GM18499 (cell line): ENCODE measurements around the gene ZNF12.
"Not testable (repeated sequence)": the region's sequence is repeated elsewhere in the genome, so short reads cannot be mapped to it uniquely, and the experiment has no call there.

ENCODE experiments used
- ATAC-seq: cut with Tn5 transposase; IDR thresholded peaks from one replicate; pipeline ENCODE4 v1.9.1; 2021; ENCODE audit warnings: moderate number of reproducible peaks; ENCODE audit not compliant: insufficient read depth, unreplicated experiment

ZNF12 gene

DNA sequence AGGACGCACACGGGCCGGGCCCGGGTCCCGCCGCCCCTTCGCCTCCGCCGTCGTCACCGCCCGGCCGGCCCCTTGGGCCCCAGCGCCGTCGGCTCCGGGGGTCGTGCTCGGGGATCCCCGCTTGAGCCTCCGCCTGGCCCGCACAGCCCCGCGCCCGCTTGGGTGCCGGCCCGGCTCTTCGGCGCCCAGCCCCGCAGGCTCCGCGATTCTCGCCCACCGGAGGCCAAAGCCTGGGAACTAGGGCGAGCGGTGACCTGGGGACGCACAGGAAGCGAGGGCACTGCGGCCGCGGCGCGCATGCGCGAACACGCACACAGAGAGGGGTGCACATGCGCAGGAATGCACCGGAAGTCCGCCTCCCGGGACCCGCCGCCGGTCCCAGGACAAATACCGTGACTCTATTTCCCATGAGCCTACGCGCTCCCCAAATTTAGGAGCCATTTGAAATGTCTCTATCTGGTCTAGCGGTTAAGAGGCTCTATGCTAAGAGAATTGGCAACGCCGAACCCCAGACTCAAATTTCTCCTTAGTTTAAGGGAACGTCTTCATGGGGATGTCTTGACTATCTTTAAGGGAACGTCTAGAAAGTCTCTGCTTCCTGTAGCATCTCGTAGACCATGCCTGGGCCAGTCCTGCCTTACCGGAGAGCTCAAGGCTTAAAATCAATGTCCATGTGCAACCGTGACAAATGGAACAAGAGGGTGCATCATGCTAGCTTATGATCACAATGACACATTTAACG is at the start of gene ZNF12:
Gene ZNF12 (minus strand): TSS at position 282 of the 742 bp plus-strand sequence. CDS start 1,774 bp downstream, outside the sequence.
- peak; percentile 72 for ATAC-seq

DNA sequence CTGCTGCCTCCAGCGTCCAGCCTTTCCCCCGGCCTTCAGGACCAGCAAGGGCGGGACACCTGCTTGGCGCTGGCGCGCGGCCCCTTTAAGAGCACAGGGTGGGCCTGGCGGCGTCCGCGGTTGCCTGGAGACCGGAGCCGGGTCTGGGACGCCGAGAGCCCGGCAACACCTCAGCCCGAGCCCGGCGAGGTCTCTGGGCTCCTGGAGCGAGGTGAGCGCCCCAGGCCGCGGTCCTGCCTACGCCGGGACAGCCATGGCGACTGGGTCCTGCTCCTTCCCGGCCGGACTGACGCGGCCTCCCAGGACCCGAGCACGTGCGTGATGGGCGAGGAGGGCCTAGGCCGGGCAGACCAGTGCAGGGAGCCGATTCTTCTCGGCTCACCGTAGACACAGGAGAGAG is 47.2 kb upstream of the ZNF12 start, which contains the start of gene RSPH10B2:
Gene RSPH10B2 (plus strand): TSS at position 140 of the 400 bp plus-strand sequence. CDS start 3,575 bp downstream, outside the sequence.
- ATAC-seq = not testable (repeated sequence)

DNA sequence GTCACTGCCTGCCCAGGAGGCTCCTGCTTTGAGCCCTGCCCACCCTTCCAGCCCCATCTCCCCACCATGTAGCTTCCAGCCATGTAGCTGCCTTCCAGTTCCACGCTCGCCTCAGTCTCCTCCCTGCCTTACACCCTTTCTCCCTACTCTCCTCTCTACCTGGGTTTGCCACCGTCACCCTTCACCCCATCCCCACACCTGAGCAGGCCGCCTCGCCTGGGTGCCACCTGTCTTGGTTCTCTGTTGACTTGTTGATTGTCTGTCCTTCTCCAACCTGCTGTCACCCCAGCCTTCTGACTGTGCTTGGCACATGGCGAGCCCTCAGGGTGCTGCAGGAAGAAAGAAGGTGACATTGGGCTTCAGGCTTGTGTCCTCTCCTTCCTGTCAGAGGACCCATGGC is 43.4 kb upstream of the ZNF12 start:
- not testable (repeated sequence) for ATAC-seq

DNA sequence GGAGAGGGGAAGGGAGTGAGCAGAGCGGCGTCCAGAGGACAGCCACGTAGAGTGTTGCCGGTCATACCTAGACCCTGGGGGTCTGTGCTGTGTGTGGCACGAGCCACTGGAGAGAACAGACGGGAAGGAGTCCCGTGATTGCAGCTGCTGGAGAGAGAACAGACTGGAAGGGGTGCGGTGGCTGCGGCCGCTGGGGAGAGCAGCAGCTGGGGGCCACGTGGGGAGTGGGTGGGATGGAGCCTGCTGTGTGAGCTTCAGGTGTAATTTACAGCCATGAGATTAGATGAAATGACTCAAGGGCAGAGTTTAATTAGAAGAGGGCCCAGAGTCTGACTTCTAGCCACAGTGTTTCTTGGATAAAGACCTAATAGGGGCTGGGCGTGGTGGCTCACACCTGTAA is 42.6 kb upstream of the ZNF12 start:
- ATAC-seq = not testable (repeated sequence)

DNA sequence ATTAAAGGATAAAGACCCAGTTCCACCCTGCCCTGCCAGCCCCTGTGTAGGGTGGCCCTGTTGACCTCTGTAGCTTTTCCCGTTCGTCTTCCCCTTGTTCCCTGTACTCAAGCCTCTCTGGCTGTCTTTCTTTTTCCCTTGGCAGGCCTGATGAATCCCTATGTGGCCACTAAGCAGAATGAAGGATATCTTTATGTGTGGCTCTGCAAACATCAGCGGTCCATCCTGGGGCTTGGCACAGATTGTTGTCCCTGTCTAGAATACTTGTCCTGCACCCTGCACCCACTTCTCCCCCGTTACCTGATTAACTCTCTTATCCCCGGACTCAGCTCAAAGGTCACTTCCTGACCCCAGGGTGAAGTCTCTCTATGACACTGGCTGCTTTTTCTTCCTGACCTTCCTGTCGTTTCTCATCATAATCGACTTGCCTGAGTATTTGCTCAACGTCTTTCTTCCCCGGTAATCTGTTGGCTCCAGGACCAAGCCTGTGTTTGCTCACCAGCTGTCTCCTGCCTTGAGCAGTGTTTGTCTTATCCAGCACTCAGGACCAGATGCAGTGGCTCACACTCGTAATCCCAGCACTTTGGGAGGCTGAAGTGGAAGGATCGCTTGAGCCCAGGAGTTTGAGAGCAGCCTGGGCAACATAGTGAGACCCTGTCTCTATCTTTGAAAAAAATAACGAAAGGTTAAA is 37.8 kb upstream of the ZNF12 start:
- ATAC-seq = not testable (repeated sequence)

DNA sequence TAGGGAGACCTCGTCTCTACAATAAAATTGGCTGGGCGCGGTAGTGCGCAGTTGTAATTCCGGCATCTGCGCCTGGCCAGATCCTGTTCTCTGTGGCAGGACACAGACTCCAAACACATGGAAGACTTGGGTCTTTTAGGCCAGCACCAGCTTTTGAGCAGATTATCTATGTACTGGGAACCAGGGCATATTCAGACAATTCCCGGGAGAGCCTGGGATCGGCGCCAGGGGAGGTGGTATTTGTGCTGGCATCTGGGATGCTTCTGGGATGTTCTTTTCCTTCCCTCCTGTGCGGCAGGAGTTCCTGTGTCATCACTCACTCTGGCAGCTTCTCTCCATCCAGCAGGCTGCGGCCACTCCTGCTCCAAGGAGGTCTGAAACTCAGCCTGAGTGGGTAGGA is 31.7 kb upstream of the ZNF12 start:
- ATAC-seq = not testable (repeated sequence)

DNA sequence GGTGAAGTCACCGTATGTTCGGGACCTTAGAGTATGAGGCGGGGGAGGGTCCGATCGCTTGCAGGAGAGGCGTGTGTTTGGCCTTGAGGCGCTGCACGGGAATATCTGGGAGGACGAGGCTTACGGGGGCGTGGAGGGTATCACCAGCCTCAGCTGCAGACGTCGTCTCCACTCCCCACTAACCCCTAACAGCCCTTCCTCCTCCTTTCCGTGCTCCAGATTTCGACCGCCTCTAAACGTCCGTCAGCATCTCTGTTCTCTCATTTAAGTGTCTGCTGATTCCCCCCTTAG is 23.5 kb upstream of the ZNF12 start:
- ATAC-seq = no peak

DNA sequence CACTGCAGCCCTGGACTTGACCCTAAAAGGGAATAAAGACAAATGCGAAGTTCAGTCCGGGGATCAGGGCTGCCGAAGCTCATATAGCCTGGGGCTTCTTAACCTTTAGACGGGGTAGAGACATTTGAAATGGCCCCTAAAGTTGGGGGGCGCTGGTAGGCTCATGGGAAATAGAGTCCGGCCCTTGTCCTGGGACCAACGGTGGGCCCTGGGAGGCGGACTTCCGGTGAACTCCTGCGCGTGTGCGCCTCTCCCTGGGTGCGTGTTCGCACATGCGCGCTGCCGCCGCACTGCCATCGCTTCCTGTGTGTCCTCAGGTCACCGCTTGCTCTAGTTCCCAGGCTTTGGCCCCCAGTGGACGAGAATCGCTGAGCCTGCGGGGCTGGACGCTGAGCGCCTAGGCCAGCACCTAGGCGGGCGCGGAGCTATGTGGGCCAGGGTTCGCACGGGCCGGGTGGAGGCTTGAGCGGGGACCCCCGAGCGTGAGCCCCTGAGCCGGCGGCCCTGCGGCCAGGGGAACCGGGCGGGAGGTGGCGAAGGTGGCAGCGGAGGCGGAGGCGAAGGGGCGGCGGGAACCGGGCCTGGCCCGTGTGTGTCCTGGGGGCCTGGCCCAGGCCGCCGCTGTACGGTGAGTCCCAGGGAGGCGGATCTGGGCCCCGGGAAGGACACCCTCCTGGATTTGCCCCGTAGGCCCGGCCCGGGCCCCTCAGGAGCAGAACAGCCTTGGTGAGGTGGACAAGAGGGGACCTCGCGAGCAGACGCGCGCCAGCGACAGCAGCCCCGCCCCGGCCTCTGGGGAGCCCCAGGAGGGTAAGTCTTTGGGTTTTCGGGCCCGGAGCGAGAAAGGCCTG is 23.0 kb upstream of the ZNF12 start:
- peak; percentile 81 for ATAC-seq

DNA sequence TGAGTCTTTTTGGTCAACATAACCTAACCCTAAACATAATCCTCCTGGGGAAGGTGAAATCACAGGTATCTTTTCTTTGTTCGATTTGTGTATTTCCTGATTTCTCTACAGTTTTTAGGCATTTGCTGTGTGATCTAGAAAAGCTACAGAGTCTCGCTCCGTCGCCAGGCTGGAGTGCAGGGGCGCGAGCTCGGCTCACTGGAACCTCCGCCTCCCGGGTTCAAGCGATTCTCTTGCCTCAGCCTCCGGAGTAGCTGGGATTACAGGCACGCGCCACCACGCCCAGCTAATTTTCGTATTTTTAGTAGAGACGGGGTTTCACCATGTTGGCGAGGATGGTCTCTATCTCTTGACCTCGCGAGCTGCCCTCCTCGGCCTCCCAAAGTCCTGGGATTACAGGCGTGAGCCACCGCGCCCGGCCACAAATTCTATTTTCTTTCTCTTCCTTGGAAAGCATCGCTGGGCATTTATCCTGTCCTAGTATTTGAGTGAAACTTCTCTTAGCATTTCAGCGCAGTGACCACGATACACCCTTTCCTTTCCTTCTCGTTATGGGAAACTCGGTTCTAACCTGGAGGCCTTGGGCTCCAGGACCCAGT is 22.2 kb upstream of the ZNF12 start:
- ATAC-seq = not testable (repeated sequence)

DNA sequence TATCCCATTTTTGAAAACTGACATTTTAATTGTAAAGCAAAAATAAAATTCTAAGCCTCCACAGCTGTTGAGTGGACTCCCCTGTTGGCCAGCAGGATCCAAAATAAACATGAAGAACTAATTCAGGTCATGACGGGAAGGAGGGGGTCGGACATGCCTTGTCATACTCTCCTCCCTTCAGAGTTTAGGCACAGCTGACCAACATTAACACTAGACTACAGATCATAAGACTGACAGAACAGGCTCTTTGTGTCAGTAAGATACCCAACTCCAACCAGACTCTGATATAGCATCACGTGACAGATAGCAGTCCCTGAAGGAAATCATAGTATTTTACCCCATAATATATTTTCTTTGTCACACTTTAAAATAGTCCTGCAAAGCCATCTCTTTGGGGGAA is 20.9 kb upstream of the ZNF12 start:
- no peak for ATAC-seq

DNA sequence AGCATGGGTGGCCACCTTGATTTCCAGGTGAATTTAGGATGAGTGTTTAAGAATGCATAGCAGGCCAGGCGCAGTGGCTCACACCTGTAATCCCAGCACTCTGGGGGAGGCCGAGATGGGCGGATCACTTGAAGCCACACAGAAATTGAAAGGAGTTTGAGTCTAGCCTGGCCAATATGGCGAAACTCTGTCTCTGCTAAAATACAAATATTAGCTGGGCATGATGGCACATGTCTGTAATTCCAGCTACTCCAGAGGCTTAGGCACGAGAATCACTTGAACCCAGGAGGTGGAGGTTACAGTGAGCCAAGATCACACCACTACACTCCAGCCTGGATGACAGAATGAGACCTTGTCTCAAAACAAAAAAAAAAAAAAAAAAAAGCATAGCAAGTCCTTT is 19.6 kb upstream of the ZNF12 start:
- ATAC-seq = not testable (repeated sequence)

DNA sequence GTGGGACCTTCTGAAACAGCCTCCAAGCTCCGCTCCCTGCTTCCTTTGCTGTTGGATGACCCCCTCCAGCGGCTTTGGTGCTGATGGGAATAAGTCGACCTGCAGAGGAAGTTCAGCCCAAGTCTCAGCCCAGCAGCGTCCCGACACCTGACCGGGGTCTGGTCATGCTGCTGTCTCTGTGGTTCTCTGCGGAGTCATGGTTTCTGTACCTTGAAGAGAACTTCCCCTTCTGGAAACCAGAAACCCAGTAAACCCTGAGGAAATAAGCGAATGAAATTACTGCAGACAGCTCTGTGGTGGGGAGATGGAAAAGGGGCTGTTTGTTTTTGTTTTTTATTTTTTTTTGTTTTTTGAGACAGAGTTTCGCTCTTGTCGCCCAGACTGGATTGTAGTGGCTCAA is 18.3 kb upstream of the ZNF12 start:
- peak; percentile 57 for ATAC-seq

DNA sequence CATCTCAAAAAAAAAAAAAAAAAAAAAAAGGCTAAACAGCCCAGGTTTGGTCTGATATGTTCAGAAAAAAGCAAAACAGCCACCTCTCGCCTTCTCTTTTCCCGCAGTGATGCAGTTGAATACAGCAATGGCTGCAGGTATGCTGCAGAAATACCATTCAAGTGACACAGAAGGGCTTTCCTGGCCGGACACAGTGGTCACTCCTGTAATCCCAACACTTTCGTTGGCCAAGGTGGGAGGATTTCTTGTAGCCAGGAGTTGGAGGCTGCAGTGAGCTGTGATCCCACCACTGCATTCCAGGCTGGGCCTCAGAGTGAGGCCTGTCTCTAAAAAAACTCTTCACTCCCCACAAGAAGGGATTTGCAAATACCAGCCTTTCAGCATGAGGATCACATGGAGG is 17.6 kb upstream of the ZNF12 start:
- not testable (repeated sequence) for ATAC-seq

DNA sequence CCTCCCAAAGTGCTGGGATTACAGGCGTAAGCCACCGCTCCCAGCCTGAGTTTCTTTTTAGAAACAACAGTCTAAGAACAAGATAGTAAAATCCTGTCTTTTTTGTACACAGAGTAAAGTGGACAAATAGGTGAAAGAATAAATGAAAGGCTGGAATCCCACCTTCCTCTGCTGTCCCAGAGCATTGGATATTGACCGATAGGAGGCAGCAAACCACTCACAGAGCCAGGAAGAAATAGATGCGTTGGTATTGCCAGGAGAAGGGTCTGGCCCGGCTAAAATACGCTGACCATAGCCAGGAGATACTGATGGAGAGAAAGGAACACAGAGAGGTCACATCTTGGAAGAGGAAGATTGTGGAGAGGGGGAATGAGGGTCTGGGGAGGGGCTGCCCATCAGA is 11.4 kb upstream of the ZNF12 start:
- ATAC-seq = no peak

DNA sequence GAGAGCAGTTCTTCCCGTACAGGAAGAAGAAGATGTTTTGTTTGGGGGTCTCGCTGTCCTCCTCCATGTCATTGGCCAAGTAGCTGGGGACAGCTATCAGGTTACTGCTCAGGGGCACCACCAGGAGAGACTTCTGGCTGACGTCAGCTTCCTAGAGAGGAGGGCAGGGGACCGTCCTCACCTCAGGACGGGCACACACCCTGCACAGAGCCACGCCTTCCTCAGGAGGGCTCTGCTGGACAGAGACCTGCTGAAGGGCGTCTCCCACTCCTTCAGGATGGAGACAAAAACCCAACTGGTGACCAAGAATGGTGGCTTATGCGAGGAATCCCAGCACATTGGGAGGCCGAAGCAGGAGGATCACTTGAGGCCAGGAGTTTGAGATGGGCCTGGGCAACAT is 9.2 kb upstream of the ZNF12 start:
- ATAC-seq = not testable (repeated sequence)

DNA sequence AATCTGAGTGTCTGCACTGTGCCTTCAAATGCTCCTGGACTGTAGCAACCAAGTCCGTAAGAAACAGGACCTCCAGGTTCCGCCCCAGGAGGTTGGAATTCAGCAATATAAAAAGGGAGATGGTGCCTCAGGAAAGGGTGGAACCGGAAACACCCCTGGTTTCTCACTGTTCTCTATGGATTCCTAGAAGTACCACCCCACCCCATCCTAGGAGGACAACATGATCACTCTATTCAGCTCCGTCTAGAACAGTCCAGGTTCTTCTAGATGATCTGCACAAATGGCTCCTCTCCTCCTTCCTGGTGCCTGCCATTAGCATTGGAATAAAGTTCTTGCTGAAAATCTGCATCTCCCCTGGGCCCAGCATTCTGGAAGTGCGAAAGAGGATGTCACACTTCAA is 7.6 kb upstream of the ZNF12 start:
- no peak for ATAC-seq

DNA sequence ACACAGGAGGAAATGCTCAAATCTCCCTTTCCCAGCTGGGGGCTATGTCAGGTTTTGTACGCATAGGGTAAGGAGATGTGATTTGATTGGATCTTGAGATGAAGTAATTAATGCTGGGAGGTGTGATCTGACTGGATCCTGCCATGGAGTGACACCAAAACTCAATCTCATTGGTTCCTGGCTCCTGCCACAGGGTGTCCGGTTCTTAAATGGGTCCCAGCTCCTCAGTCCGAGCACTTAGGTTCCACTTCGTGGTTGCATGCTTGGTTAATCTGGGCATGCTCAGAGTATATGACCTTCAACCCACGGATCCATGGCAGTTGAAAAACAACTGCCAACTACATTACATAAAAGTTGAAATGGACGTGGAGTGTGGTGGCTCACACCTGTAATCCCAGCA is 3.1 kb upstream of the ZNF12 start:
- ATAC-seq = no peak

DNA sequence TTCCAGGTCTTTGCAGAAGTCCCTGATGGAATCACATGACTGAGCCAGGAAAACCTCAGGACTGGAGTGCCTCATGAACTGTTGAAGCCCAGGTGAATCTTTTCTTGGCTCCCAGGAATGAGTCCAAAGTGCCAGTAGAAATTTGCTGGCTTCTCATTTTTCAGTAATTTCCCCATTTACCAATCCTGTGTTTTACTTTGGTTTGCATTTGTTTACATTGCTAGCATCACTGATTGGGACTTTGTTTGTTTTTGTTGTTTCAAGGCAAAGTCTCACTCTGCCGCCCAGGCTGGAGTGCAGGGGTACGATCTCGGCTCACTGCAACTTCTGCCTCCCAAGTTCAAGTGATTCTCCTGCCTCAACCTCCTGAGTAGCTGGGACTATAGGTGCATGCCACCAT is 1.6 kb upstream of the ZNF12 start:
- ATAC-seq = no peak

DNA sequence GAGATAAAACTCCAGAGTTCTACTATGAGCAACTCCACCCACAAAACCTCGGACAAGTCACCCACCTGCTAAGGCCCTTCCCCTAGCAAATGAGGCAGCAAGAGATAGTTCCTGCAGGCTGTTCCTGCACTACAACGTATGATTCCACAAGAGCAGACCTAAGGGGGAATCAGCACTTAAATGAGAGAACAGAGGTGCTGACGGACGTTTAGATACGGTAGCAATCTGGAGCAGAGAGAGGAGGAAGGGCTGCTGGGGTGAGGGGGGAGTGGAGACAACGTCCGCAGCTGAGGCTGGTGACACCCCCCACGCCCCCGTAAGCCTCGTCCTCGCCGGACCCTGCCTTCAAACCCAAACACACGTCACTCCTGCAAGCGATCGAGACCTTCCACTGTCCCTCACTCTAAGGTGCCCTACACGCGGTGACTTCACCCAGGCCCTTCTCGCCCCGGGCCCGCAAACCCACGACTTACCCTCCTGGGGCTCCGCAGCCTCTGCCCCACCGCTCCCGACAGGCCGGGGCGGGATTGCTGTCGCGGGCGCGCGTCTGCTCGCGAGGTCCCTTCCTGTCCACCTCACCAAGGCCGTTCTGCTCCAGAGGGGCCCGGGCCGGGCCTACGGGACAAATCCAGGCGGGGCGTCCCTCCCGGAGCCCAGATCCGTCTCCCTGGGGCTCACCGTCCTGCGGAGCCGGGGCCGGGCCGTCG is 635 bp downstream of the ZNF12 start:
- ATAC-seq = peak; percentile 13

DNA sequence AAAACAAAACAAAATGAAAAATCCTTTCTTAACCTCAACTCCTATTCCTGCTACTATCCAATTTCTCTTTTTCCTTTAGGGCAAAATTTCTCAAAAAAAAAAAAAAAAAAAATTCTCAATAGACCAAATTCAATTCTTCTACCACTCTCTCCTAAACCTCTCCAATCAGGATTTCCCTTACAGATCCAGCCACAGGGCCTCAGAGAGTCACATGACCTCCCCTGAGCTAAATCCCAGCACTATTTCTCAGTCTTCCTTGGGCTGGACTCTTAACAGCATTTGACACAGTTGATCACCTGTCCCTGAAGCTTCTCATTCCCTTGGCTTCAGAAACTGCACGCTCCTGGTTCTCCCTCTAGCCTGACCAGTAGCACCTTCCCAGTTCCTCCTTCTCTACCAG is 4.9 kb downstream of the ZNF12 start:
- no peak for ATAC-seq
